ENCODE data around the gene MAP4K5.
A peak's percentile ranks its signal among the peaks of the same experiment; 100 is the strongest.

Gene MAP4K5

DNA sequence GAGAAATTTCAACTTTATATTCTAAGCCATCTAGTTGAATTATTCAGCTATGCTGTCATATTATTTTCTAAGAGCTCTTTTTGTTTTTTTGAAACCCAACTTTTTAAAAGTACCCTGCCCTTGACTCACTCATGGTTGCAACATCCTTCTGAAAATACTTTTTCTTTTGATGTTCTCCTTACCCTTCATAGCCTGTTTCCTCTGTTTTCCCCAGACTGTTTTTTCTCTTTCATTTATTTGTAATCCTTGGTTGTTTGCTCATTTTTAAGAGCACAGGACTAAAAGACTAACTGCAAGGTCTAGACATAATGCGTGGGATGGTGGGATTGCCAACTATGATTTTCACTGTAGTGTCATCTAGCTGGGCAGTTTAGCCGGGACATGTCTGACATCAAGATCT, 114.5 kb downstream of the MAP4K5 start:
- no peak for DNase-seq (ENCODE audit: low read depth, low spot score)
- H3K4me3 ChIP-seq (ENCODE audit: low read length), result no peak overlapping the region

DNA sequence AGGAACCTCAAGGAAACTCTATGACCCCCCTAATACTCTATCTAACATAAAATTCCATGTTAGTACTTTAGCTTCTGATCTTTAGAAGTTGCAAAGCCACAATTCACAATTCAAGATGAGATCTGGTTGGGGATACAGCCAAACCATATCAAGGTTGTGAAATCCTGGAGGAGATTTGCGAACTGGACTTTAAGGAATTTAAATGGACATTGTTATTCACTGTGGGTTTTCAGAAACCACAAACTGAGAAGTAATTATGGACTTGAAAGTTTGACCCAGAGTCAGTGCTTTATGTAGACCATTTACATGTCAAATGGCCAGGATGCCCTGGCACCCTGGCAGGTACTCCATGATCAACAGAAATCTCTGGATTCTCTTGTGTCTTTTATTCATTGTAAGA, 121.4 kb downstream of the MAP4K5 start:
- H3K4me3 ChIP-seq (ENCODE audit: low read length), result no peak overlapping the region
- no peak for DNase-seq (ENCODE audit: low read depth, low spot score)

DNA sequence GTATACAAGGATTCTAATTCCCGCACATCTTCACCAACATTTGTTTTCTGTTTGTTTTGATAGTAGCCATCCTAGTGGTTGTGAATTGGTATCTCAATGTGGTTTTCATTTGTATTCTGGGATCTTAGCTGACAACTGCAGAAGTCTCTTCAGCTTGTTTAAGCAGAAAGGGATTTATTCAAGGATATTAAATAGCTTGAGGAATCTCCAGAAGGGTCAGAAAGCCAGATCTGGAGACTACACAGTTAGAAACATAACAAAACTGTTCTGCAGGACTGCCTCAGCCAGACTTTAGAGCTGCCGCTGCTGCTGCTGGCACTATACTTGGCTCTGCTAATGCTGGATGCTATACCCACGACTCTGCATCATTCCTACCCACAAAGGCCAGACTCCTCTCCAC, 122.3 kb downstream of the MAP4K5 start:
- H3K4me3 ChIP-seq (ENCODE audit: low read length), result no peak overlapping the region
- DNase-seq (ENCODE audit: low read depth, low spot score), result no peak

DNA sequence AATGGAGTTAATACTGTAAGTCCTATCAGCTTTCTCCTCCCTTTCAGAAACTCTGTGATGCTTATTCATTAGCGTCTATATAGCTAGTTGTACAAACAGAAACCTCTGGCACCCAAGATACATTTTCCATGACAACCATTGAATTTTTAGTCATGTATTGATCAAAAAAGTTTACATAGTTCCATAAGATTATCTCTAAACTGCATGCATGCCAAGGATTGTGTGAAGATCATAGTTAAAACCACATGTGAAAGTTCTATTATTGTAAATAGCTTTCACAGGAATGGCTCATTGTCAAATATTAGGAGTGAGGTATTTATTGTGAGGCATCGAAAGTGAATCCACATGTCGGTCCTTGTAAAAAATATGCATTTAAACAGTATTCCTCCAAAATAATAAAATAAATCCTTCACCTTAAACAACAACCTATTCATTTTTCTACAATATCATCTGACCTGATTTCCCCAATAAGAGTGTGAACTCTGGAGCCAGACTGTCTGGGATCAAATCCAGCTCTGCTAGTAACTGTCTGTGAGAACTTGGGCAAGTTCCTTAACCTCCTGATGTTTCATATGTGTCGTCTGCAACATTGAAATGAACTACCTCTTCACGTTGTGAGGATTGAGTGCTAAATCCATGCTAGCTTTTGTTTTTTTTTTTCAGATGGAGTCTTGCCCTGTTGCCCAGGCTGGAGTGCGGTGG, 125.1 kb downstream of the MAP4K5 start:
- DNase-seq (ENCODE audit: low read depth, low spot score), result no peak
- H3K4me3 ChIP-seq (ENCODE audit: low read length), result no peak overlapping the region

DNA sequence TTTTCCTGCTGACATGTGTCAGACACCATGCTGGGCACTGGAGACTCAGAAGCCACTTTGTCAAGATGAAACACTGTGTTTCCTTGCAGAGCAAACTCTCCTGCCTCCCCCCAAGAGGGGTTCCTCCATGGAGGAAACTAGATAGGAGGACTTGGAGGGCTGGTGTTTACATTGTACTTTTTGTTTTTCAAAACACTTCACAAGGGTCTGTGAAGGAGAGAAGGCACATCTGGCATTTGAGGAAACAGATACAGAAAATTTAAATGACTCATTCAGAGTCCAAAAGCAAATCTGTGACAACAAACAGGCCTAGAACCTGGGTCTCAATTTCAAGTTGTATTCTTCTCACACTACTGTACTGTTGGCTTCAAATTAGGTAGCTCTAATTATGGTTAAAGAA, 128.9 kb downstream of the MAP4K5 start:
- no peak for DNase-seq (ENCODE audit: low read depth, low spot score)

DNA sequence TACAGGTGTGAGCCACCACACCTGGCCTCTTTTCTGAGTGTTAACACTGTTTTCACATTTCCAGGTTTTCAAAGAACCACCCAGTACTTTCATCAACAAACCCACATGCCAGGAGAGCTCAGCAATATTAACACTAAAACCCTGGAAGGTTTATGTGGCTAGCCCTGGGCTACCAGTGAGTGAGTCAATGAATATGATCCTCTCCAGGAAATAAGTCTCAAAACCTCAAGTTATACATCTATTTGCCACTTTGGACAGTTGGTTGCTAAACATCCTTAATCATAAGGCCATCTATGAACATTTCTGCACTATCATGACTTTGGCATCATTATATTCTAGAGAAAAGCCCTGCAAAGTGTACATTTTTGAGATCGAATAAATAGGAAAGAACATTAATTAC, 129.4 kb downstream of the MAP4K5 start:
- H3K4me3 ChIP-seq (ENCODE audit: low read length), result no peak overlapping the region
- no peak for DNase-seq (ENCODE audit: low read depth, low spot score)

More for the DNA sequence above, 128.9 kb downstream of the MAP4K5 start:
- no peak overlapping the region for H3K4me3 ChIP-seq (ENCODE audit: low read length)

DNA sequence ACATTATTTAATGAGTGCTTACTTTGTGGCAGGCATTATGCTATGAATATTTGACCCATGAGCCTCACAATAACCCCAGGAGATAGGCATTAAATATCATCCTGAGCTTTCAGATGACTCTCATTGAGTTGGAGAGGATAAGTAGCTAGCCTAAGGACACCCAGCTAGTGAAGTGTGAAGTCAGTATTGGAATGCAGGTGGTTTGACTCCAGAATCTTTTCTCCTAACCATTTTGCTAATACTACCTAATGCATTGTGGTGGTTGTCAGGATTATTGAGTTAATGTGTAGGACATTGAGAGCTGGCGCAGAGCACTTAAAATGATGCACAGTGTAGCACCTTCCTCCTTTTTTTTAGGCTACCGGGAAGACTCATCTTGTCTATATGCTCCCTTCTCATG, 131.9 kb downstream of the MAP4K5 start:
- no peak for DNase-seq (ENCODE audit: low read depth, low spot score)
- H3K4me3 ChIP-seq (ENCODE audit: low read length), result no peak overlapping the region

DNA sequence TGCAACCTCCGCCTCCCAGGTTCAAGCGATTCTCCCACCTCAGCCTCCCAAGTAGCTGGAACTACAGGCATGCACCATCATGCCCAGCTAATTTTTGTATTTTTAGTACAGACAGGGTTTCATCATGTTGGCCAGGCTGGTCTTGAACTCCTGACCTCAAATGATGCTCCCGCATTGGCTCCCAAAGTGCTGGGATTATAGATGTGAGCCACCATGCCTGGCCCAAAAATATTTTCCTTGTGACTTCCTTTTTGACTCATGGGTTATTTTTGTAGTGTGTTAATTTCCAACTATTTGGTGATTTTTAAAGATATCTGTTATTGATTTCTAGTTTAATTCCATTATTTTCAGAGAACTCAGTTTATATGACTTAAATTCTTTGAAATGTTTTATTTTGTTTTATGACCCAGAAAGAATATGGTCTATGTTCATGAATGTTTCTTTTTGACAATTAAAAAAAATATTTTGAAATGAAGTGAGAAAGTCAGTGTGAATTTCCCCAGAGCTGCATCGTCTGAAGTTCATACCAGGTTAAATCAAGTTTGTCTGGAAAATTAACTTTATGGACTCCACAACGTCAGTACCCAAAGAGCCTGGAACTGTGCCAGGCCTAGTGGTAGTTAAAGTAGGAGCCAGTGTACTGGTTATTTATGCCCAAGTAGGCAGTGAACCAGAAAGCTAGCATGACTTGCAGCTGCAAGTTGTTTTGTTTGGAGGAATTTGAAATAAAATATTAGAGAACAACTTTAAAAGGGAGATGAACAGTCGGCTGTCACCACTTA, 132.9 kb downstream of the MAP4K5 start:
- no peak overlapping the region for H3K4me3 ChIP-seq (ENCODE audit: low read length)
- DNase-seq (ENCODE audit: low read depth, low spot score), result no peak

DNA sequence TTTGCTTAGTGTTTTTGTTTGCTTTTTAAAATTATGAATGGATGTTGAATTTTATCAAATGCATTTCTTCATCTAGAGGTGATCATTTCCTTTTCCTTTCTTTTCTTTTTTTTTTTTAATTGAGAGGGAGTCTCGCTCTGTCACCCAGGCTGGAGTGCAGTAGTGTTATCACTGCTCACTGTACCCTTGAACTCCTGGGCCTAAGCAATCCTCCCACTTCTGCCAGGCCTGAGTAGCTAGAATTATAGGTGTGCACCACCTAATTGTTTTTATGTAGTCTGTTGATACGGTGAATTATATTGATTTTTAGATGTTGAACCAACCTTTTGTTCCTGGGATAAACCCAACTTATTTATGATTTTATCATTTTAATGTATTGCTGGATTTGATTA, 134.2 kb downstream of the MAP4K5 start:
- DNase-seq (ENCODE audit: low read depth, low spot score), result no peak
- H3K4me3 ChIP-seq (ENCODE audit: low read length), result no peak overlapping the region

DNA sequence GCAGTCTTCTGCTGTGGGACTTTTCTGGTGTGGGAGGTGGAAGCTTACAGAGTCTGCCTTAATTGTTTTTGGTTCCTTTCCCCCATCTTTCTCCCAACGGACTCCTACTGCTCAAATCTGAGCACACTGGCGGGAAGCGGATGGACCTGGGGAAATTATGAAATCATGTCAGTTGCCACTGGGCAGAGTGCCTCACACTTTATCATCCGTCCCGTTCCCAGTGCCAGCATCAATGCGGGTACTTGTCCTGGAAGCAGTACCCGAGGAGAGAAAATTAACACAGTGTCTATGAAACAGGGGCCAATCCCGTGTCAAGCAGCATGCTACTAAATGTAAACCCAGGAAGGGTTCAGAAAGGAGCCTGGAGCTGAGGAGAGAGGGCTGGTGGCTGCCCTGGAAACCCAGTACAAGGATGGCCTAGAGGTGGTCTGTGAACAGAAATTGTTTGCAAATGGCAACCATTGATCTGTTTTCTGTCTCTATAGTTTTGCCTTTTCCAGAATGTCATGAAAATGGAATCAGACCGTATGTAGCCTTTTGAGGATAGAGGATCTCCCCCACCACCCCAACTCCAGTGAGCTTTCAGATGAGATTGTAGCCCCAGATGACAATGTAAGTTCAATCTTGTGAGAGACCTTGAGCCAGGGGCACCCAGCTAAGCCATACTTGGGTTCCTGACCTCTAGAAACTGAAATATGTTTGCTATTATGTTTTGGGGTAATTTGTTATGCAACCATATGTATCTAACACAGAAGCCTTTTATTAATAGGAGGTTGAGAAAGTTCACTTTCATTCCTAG, 134.8 kb downstream of the MAP4K5 start:
- peak overlapping the region; percentile 66 for H3K4me3 ChIP-seq (ENCODE audit: low read length)
- DNase-seq (ENCODE audit: low read depth, low spot score), result no peak

DNA sequence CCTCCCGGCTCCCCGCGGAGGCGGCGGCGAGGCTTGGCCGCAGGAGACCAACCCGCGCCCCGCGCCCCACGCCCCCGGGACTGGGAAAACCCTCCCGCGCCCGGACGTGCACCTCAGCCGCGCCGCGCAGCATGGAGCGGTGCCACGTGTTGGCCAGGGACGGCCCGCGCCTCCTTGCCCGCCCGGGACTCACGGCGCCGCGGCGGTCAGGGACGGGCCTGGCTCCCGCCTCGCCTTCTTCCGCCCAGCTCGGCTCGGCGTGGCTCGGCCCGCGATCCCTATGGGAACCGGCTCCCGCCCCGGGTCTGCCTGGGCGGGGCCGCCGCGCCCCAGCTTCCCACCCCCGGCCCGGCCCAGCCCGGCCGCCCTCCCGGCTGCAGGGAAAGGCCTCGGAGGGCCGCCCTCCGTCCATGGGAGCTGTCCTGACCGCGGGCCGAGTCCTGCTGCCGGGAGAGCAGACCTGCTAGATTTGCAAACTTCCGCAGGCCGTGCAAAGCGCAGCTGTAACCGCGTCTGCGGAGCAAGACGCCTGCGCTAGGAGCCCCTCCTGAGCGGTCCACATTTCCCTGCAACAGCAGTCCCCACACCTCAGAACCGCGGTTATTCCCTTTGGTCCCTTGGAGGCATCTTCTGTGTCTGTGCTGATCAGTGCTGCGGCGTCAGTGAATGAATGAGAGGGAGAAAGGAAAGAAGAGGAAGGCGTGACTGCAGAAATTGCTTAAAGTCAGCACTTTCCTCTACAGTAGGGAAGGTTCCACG, 135.6 kb downstream of the MAP4K5 start, which contains the start of gene CDKL1:
TSS of gene CDKL1 (minus strand) at position 251 of the 759 bp plus-strand sequence. CDS start 1,013 bp downstream, outside the sequence.
- H3K4me3 ChIP-seq (ENCODE audit: low read length), result peak within 1 kb of the TSS; percentile 66
- DNase-seq (ENCODE audit: low read depth, low spot score), result peak; percentile 27

DNA sequence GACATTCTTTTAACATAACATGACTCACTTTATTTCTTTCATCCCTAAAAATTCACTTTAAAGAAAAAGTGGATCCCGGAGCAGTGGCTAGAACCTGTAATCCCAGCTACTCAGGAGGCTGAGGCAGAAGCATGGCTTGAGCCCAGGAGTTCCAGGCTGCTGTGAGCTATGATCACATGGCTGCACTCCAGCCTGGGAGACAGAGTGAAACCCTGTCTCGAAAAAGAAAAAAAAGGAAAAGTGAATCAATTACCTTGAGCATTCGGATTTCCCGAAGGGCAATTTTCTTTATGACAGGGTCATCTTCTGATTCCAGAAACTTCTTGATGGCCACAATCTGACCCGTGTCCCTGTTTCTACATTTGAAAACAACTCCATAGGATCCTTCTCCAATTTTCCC, 136.9 kb downstream of the MAP4K5 start:
- DNase-seq (ENCODE audit: low read depth, low spot score), result no peak
- H3K4me3 ChIP-seq (ENCODE audit: low read length), result no peak overlapping the region

DNA sequence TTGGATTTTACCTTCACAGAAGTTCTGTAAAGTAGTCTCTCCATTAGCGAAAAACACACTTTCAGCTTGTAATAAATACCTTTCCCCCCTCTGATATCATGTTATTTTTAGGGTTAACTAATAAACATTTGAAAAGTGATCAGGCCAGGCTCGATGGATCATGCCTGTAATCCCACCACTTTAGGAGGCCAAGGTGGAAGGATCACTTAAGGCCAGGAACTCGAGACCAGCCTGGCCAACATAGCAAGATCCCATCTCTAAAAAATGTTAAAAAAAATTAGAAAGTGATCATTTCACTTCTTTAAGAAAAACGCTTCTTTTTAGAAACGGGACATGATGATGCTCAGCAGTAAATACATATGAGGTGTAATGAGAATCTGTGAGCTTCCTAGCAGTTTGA, 137.7 kb downstream of the MAP4K5 start:
- H3K4me3 ChIP-seq (ENCODE audit: low read length), result no peak overlapping the region
- DNase-seq (ENCODE audit: low read depth, low spot score), result no peak

DNA sequence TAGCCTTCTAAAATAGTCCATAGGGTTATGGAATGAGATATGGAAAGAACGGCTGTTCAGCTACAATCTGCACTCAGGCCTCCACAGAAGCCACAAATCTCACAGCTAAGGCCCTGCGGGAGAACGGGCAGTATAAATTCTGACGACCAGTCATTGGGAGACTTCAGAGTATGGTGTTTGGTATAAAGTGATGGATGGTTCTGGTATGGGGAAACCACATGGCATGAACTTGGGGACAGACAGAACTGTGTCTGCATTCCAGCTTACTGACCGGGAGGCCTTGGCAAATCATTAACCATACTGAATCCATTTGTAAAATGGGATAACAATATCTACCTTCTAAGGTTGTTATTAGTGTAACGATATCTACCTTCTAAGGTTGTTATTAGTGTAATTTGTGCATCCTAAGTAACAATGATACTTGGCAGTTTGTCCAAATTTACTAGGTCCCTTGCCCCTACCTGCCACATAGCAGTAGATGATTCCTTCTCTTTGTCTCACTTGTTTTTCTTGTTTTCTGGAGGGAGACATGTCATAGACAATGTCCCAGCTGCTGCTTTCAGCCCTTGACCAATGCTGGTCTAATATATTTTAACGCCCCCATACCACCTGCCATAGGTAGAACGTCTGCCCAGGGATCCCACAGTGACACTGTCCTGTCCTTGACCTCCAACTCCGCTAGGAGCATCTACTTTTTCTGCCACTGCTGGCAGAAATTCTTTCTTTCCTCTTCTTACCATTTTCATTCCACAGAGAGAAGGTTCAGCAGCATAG, 142.5 kb downstream of the MAP4K5 start:
- no peak for DNase-seq (ENCODE audit: low read depth, low spot score)

DNA sequence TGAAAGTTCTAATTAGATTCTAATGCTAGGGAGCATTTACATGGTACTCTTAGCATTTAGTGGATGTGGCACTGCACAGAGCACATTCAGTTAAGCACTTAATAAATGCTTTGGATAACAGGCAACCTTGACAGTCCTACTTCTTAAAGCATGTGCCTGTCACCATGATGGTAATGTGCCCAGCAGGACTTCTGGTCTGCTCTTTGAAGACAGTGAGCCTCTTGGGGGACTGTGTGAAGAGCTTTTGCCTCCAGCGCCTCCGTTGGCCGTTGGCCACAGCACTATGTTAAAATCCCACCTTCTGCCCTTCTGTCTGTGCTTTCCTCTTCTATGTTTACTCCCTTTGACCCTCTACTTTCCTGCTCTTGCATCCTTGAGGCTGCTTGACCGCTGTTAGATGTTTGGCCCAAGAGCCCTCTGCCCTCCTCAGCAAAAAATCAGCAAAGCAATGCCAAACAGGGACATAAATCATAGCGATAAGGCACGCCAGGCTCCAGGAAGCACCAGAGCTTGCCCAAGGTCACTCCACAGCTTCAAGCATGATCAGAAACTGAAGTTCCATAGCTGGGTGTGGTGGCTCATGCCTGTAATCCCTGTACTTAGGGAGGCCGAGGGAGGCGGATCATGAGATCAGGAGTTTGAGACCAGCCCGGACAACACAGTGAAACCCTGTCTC, 144.0 kb downstream of the MAP4K5 start:
- no peak overlapping the region for H3K4me3 ChIP-seq (ENCODE audit: low read length)
- no peak for DNase-seq (ENCODE audit: low read depth, low spot score)

More for the DNA sequence above, 142.5 kb downstream of the MAP4K5 start:
- H3K4me3 ChIP-seq (ENCODE audit: low read length), result no peak overlapping the region

DNA sequence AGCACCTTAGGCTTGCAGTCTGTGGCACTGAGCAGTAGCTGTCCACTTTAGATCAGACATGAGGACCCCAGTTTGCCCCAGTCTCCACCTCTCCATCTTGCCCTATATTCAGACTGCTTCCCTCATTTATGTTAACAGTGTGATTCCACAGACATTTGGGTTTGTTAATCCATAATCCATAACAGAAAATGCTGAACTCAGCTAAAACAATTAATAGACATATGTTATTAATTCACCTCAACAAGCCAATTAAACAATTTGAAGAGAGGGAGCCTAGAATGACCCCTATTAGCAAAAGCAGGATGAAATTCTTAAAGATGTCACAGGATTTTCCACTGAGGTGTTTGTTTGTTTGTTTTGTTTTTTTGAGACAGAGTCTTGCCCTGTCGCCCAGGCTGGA, 144.8 kb downstream of the MAP4K5 start:
- H3K4me3 ChIP-seq (ENCODE audit: low read length), result no peak overlapping the region
- DNase-seq (ENCODE audit: low read depth, low spot score), result no peak

DNA sequence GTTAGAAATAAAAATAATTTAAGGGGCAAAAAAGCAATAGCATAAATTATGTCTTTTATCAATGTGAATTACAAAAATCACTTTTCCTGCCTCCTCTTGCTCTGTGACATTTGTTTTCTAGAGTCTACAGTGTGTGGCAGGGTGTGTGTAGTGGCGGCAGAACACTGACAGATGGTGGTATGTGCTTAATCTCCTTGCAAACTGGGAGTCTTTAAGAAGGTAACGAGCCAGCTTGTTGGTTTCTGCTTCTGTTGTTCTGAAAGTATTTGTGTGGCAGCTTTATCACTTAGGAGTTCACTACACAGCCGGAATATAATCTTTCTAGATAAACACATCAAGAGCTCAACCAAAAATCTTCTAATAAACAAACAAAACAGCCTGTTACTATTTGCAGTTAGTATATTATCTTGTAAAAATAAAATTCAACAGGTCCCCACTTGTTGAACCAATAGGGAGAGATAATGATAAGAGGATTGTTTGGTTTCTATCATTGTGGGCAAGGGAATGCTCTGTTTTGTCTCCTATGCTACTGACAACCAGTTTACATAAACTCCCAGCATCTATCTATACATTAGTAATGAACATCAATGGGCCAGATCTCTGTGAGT, 148.6 kb downstream of the MAP4K5 start:
- H3K4me3 ChIP-seq (ENCODE audit: low read length), result no peak overlapping the region
- no peak for DNase-seq (ENCODE audit: low read depth, low spot score)
